G401.6 (cell line): ENCODE data around the gene TNC.
"Not testable (repeated sequence)": the region's sequence is repeated elsewhere in the genome, so short reads cannot be mapped to it uniquely, and the experiment has no call there.

Source experiments
- FAIRE-seq: peaks from 2 replicates; lab custom pipeline; 2012; peaks lifted over from hg19 to GRCh38; lab: Jason Lieb, UNC

The TNC gene

DNA sequence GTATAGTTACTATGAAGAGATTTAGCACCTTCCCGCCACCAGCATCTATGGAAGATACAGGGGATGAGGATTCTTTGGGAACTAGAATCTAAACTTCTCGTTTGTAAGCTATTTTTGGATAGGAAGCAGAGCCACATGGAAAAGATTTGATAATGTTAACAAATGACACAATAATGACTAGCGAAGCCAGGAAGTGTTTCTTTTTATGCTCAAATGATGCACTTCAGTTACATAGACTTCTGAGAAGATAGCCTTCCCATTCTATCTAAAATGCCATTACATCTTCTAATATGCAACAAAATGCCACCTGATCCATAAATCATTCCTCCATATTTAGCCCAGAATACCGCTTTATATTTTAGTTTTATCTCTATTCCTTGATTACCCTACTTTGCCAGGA is 17.0 kb upstream of the TNC start:
- FAIRE-seq: no peak

DNA sequence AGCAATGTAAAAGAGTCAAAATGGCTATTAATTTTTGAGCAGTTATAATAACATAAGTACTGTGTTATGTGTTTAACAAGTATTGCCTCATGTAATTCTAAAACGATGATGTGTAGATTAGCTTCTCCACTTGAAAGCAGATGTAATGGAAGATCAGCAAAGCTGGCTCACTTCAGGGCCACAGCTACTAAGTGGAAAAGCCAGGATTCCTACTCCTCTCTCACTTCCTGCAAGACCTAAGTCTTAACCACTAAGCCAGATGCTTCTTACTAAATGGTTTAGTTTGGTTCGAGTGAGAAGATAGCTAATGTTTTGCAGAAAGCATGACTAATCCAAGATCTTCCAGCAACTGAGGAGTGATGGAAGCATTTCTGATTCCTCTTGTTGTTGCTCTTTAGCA is 15.7 kb upstream of the TNC start:
- FAIRE-seq: no peak

DNA sequence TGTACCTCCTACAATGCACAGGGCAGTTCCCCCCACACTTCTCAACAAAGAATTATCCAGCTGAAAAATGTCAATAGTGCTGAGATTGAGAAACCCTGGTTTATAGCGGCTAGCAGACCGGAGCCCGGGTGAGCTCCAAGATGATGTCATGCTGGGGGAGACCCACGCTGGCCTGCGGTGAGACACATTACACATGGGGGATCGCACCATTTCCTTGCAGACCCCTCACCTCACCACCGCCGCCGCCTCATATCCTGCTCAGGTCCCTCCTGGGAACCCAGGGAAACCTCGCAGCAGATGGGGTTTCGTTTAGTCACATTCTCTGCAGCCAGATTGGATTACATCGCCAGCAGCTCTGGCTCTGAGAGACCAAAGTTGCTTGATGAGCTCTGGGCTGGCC is 14.7 kb upstream of the TNC start:
- FAIRE-seq: no peak

DNA sequence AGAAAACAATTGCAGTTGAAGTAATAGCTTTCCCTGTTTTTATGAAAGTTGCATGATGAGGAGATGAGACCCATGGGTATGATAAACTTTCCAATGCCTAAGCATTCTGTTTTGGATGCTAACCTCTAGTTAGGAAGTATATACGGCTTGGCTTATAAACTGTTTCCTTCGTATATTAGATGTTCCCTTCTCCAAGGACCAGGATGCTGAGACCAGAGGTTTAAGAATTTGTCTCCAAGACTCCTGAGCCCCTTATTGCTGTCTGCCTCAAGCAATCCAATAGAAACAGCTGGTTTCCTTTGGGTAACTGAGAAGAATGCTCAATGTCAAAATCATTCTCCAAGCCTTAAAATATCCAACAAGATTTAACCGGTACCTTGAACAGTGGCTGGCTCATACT is 12.2 kb upstream of the TNC start:
- FAIRE-seq: no peak

DNA sequence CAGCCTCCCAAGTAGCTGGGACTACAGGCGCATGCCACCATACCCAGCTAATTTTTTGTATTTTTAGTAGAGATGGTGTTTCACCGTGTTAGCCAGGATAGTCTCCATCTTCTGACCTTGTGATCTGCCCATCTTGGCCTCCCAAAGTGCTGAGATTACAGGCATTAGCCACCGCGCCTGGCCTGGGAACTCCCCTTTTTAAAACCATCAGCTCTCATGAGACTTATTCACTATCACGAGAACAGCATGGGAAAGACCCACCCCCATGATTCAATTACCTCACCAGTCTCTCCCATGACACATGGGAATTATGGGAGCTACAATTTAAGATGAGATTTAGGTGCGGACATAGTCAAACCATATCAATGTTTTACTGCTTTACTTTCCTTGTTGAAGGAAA is 10.8 kb upstream of the TNC start:
- FAIRE-seq: not testable (repeated sequence)

DNA sequence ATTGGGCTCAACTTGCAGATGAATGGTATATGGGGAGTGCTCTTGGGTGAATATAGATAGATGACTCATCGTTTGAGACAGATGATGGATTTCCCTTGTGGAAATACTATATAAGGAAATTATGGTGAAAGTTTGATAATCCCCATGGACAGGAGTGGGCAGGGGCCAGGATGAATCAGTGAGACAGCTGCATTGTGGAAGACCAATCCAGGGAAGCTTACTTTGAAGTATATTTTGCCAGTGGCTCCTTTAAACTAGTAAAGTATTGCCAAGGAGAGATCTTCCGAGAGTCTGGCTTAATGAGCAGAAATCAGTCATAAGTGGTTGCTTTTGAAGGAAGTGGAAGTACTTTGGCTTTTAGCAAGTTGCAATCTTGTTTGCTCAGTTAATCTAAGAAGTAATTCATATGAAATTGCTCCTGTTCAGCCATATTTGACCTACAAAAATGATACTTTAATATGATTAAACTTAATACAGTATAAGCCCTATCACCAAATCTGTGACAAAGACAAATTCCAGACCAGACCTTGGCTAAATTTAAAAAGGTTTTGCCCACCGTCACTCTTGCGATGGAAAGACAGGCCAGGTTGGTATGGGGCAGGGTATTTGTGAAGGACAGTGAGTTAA is 9.3 kb upstream of the TNC start:
- no peak for FAIRE-seq

DNA sequence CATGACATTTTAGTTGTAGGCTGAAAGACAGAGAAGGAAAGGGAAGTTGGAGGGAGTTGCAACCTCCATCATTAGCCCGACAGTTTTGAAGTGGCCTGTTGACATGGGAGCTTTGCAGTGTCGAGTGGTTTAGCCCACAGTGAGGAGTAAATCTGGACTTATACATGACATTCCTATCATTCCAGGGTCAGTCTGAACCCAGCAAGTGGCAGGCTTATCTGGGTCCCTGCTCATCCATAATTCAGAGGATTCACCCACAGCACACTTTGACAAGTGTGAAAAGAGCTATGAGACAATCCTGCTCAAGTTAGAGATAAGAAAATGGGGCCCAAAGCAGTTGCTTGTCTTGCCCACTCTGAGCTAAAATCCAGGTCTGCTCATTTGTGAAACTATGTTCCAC is 8.4 kb upstream of the TNC start:
- no peak for FAIRE-seq

DNA sequence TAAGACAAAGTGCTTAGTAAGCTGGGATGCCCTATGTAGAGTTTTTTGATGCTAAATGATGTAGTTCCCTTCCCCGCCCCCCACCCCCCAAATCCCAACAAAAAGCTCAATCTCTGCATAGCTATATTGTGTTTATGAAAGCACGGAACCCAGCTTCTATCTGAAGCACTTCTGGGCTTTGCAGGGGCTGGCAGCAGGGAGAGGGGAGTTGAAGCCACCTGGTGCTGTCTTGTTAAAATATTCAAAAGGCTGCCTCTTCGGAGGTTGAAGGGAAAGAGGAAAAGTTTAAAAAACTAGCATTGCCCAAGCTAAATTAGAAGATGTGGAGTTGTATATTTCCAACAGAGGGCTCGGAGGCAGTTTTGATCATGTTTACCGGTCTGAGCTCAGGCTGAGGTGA is 5.0 kb upstream of the TNC start:
- FAIRE-seq: no peak

DNA sequence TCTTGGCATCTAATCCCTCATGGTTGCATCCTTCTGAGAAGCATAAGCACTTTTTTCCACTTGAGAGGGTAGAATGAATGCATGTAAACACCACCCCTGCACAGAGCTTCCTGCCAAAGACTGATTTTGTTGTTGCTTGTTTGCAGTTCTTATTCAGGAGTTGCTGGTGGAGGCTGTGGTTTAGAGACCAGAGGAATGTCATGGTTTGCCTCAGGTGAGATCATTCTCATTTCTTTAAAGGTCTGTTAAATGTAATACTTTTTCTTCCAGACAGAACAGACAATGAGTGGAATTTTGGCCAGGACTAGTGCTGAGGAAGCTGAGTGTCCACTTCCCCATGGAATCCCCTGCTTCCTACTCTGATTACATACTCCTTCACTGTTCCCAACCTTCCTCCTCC is 3.2 kb upstream of the TNC start:
- FAIRE-seq: no peak

DNA sequence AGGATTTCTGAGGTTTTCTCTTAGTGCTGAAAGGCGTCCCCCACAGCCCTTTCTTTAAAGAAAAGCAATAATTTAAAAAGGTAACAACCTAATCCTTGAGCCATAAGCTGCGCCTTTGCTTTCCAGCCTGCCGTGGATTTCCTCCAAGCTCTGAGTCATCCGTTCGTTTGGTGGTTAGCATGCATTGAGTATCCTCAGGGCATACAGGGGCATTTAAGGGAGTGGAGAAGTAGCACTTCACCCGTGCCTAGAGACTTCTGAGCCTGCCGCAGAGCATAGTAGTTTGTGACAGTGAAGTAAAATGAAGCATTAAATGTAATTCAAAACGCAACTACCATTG is 892 bp upstream of the TNC start:
- no peak for FAIRE-seq

DNA sequence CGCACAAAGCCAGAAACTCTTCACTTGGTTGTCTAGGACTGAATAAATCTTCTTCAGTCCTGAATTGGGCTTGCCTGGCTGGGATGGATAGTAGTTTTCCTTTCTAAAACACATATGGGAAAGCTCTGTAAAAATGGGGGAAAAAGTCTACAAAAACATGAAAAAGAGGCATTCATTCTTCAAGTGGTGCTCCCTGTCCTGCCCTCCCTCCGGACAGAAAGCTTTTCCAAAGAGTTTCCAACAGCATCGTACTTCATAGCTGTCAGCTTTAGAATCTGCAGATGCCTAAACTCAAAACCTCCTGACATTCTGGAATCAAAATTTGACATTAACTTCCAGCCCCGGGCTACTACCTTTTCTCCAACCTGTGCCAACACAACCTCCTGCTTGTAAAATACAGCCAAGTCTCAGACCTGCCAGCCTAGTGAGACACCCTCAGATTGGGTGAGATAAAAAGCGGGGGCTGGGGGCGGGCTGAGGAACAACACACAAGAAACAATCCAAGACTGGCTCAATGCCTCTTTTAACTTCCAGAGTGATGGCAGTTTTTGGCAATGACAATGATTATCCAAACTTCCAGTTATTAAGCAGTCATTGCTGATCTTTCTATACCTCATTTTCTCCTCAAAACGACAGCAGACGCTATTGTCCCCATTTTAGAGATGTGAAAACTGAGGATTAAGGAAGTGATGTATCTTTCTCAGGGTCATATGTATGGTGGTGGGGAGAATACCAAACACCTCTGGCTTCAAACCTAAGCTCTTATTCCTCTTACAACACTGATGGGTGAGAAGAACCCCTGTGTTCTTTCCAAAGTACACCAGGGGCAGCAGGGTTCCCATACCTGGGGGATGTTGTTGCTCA is 1.3 kb downstream of the TNC start:
- no peak for FAIRE-seq

DNA sequence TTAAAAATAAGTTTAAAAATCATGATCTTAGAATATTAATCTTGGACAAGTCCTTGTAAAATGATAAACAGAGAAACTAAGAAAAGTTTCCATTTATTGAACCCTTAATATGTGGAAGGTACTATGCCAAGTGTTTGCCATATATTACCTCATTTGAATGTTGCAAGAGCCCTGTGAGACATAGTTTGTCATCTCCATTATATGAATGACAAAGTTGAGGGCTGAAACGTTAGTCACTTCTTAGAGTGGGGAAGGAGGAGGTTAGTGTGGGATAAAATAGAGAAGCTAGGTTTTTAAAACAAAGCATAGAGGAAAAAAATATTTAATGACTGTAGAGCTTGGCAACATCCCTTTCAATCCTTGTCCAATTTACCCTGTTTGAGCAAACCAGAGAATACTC is 2.0 kb downstream of the TNC start:
- no peak for FAIRE-seq

DNA sequence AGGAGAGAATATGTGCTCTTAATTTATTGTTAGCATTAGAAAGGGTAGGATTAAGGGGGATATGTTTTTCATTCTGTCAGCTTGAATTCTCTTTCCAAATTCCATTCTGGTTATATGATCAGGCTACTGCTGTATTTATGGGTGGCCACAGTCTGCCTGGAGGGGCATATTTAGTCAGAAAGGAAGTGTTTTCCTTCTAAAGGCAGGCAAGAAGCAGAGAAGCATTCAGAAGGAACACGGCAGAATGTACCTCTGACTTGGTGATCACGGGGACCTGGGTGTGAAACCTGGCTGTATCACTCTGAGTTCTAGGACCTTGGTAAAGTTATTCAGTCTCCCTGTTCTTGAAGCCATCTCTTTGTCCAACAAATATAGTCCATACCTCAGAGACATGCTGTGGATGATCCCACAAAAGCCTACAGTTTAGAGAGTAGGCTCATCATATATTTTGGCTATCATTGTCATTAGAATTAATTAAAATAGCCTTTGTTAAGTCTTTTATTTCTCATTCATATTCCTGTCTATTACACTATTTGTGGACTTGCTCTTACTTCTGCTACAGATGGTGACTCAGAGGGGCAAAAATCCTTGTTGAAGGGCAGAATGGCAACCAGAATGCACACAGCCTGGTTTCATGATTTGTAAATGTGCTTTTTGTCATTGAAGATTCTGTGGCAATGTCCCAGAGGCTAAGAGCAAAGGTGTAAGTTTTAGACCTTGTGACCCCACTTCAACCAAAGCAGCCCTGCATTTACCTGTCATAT is 2.7 kb downstream of the TNC start:
- no peak for FAIRE-seq

DNA sequence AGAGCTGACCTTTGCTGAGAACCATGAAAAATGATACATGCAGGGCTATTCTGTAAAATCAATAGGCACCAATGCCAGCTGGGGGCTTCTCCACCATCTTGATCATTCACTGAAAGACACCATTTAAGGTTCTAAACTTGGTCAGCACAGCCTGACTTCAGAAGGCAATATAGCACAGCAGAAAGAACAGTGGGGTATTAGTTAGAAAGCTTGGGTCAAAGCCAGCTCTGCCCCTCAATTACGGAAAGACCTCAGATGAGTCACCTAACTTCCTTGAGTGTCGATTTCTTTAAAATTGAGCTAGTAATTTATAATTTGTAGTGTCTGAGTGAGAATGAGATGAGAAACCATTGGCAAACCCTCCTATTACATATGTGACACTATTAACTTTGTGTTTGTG is 3.4 kb downstream of the TNC start:
- FAIRE-seq: no peak

DNA sequence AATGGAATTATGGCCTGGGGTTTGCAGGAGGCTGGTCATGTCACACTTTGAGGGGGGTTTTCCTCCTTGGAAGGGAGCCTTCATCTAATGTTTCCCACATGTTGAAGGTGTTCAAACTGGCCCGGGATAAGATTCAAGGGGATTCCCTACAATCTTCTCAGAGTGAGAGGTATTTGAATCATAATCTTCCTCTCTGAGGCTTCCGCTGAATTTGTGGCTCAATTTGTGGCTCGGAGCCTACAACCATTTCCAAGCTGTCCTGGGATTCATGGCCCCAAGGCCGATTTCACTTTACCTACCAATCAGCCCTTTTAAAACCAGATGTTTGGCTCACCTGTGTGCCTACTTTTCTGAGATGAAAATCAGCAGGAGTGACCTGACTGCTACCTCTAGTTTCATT is 3.9 kb downstream of the TNC start:
- no peak for FAIRE-seq

DNA sequence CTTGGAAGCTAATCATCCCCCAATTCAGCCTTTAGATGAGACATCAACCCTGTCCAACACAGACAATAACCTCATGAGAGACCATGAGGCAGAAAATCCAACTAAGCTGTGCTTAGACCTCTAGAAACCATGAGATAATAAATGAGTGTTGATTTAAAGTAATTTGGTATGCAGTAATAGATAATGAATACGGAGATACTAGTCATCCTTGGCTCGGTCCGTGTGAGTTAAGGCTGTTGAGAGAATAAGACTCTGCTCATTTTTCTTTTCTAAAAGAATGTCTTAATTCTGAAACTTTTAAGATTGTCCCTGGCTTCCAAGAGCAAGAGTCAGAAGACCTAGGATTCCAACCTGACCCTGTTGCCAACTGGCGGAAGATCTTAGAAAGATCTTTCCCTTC is 6.1 kb downstream of the TNC start:
- no peak for FAIRE-seq

DNA sequence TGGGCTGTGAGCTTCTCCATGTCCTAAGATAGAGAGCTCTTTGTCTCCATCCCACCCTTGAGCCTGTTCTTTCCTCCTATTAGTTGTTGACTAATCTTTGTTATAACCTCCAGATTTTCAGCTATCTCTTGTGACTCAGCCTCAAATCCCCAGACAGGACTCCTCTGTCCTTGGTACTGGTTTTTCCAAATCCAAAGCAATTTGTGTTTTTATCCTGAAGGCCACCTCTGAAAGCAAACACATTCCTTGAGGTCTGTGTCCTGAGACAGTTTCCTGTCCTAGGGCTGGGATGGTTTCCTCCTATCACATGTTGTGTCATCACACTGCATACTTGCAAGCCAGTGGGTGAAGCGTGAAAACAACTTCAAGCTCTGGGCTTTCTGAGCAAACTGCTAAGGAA is 8.5 kb downstream of the TNC start:
- no peak for FAIRE-seq

DNA sequence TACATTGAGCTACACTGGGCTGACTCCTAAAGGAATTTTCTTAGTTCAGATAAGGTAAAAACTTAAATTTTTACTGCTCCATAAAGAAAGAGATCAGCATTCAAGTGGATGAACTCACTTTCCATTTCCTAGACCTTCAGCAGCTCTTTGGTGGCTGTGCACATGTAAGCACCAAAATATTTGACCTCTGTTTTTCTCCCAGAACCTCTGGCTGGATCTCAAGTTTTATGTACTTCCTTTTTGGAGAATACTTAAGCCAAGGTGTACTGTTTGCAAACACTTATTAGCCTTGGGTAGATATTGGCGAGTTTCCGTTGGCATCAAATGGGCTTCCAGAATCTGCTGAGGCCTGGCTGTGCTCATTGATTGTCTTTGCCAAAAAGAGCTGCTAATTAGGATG is 10.3 kb downstream of the TNC start:
- FAIRE-seq: no peak

DNA sequence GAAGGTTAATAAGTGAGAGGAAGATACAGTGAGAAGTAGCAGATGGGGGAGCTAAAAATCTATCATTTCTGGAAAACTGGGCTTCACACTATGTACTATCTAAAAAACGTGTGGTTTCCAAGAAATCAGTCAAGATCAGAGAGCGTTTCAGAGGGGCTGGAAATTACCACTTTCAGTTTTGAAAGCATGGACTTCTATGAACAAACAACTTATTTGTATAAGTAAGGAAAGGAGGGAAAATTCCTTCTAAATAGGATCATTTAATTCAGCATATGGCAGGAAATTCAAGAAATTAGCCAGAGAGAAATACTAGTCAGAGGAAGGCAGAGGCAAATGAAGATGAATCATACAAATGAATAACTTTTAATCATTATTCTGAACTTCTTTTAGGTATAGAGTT is 11.3 kb downstream of the TNC start:
- no peak for FAIRE-seq

DNA sequence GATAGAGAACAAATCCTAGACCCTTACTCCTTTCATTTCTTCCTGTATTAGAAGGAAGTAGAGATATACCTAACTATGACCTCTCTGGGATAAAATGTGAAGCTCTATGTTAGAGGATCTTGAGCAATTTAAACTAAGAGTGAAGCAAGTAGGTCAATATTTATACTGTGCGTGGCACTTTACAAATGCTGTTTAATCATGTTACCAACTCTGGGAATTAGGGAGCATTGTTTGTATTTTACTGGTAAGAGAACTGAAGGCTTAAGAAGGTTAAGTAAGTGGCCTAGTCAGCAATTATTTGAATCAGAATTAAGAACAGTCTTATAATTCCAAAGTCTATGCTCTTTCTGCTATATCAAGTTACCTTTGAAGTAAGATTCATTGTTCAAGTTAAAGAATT is 12.0 kb downstream of the TNC start:
- FAIRE-seq: no peak

DNA sequence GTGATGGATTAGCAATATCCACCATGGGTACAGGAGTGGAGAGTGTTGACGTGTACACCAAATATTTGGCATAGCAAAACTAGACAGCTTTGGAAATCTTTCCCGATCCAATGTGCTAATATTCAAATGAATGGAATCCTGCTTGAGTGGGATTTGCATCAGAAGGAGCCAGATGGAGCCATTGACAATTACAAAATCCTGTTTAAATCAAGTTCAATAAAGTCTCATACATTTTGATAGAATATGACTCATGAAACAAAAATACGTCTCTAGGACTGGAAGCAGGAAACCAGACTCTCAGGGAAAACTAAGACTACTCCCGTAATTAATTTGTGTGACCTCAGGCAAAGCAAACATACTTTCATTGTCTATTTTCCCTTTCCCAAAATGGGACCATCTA is 13.0 kb downstream of the TNC start:
- no peak for FAIRE-seq

DNA sequence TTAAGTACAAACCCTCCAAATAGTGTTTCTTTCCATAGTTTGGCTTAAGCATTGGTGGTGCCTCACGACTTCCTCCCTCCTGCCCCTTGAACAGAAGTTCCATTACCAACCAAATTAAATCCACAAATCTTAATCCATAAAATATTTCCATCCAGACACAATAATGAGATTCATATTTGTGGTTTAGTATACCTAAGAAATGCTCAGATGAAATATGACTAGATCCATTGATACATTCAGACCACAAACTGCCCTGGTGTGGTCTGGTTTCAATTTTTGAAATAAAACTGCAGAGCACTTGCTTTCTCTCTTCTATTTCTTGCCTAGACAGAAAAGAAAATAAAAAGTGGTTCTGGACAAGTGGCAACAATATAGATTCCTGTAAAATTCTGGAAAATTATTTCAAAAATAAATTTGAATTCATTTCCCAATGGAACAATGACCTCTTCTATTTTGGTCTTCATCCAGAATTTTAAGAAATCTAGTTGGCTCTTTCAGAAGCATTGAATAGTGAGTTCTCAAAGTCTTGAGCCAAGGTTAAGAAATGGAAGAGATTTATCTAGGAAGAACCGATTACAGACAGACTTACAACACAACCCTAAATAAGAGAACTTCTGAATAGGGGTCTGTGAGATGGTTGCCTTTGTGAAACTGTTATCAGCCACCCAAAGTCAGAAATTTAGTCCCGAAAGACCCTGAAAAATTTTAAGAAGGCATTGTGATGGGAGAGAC is 14.0 kb downstream of the TNC start:
- no peak for FAIRE-seq

DNA sequence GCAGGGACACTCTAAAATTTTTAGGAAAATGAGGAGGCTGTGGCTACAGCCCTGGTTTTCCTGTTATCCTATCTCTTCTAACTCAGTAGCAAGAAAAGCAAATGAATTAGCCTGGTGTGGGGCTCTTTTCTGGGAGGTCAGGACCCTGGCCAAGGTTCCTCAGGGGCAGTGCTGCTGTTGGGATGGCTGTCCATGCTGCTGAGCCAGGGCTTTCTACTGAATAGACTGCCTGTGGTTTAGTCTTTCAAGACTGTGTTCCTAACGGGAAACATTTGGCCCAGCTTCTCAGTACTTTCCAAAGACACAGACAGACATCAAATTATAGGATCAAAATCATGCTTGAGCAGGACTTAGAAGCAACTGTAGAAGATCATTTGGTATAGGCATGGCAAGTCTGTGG is 18.1 kb downstream of the TNC start:
- no peak for FAIRE-seq
